HG03066 (cell line): ENCODE results near the gene ZNF91.
"Not testable (repeated sequence)": the region's sequence is repeated elsewhere in the genome, so short reads cannot be mapped to it uniquely, and the experiment has no call there.

Experiments used
- ATAC-seq: cut with Tn5 transposase; IDR thresholded peaks from one replicate; pipeline ENCODE4 v1.9.1; 2021; ENCODE audit warnings: low read depth; ENCODE audit not compliant: unreplicated experiment

The ZNF91 gene

GRCh38 chr19:23395041-23395721, at the start of gene ZNF91:
Gene ZNF91 (minus strand): TSS chr19:23395471. CDS start chr19:23395354, 117 bp downstream.
- ATAC-seq = peak; percentile 97

GRCh38 chr19:23440791-23441190, 45.5 kb upstream of the ZNF91 start:
- ATAC-seq = no peak

- ATAC-seq = no peak
Measured at GRCh38 chr19:23440207-23440606, 44.9 kb upstream of the ZNF91 start.

DNA sequence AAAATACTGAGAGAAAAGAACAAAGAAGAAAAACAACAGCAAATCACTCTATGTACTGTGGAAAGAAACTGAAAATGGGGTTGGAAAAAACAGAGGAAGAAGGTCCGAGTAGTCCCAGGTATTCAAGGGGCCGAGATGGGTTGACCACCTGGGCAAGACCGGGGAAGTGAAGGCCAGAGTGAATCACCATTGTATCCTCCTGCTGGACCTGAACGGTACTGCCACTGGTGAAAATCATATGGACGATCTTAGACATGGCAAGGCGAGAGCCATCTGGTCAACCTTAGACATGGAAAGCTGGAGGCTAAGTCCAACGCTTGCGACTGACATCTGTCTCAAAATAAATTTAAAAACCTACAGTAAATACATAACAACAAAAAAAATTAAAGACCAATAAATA, 44.4 kb upstream of the ZNF91 start:
- ATAC-seq = no peak

GRCh38 chr19:23437901-23438300, 42.6 kb upstream of the ZNF91 start:
- ATAC-seq = no peak

DNA sequence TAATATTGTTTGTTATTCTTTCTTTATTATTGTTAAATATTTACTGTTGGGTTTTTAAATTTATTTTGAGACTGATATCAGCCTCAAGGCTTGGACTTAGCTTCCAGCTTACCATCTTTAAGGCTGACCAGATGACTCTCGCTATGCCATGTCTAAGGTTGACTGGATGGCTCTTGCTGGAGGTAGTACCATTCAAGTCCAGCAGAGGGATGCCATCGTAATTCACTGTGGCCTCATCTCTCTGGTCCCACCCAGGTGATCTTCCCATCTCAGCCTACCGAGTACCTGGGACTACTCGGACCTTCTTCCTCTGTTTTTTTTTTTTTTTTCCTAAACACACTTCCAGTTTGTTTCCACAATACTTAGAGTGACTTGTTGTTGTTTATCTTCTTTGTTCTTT, 41.7 kb upstream of the ZNF91 start:
- ATAC-seq = no peak

GRCh38 chr19:23436318-23436717, 41.0 kb upstream of the ZNF91 start:
- no peak for ATAC-seq

GRCh38 chr19:23420824-23421223, 25.6 kb upstream of the ZNF91 start:
- ATAC-seq = no peak

DNA sequence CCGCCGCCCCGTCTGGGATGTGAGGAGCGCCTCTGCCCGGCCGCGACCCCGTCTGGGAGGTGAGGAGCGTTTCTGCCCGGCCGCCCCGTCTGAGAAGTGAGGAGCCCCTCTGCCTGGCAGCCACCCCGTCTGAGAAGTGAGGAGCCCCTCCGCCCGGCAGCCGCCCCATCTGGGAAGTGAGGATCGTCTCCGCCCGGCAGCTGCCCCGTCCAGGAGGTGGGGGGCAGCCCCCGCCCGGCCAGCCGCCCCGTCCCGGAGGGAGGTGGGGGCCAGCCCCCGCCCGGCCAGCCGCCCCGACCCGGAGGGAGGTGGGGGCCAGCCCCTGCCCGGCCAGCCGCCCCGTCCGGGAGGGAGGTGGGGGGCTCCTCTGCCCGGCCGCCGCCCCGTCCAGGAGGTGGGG, 24.0 kb upstream of the ZNF91 start:
- not testable (repeated sequence) for ATAC-seq

- ATAC-seq = no peak
Measured at GRCh38 chr19:23415561-23416191, 20.4 kb upstream of the ZNF91 start.

DNA sequence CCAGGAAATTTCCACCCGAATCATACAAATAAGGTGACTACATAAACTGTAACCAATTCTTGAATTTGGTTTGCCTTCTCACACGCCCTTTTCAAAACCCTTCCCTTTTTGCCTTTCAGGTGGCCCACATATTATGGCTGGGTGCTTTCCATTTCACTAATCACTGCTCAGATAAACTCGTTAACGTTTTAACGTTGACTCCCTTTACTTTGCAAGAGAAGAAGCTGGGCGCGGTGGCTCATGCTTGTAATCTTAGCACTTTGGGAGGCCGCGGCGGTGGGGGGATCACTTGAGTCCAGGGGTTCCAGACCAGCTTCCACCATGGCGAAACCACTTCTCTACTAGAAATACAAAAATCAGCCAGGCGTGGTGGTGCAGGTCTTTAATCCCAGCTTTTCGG, 19.8 kb upstream of the ZNF91 start:
- ATAC-seq = no peak

GRCh38 chr19:23410155-23410554, 14.9 kb upstream of the ZNF91 start:
- ATAC-seq = no peak

DNA sequence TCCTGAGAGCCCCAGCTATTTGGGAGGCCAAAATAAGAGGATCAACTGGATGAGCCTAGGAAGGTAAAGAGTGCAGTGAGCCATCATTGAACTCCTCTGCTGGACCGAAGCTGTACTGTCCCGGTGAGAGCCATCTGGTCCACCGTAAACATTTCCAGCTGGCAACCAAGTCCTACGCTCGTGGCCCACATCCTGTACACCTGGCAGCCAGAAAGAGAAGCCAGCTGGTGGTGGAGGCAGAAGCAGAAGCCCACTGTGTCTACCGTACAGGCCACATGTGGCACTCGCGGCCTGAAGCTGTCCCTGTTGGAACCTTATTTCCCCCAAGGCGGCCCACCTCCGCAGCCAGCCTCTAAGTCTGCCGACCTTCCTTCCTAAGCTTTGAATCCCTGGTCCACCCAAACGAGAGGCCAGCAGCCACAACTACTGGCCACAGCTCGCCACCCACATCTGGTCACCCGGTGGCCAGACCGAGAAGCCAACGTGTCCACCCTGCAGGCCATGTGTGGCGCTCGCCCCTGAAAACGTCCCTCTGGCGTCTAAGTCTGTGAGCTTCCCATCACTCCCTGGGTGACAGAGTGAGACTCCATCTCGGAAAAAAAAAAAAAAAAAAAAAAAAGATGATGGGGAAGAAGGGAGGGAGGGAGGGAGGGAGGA, 14.2 kb upstream of the ZNF91 start:
- ATAC-seq = no peak

GRCh38 chr19:23407616-23408133, 12.4 kb upstream of the ZNF91 start:
- no peak for ATAC-seq

DNA sequence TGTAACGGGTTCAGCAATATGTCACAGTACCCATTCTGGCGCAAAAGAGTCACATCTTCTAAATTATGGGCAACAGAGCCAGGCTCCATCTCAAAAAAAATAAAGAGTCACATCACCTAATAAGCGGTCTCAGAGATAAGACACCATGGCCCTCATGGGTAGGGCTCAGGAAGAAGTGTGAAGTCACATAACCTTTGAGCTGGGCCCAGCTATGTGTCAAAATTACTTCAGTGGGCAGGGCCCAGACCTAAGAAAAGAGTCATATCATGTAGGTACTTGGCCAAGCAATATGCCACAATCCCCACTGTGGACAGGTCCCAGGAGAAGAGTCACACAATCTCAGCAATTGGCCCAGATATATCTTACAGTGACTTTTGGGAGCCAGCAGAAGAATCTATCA, 11.4 kb upstream of the ZNF91 start:
- no peak for ATAC-seq

GRCh38 chr19:23406091-23406490, 10.8 kb upstream of the ZNF91 start:
- no peak for ATAC-seq

DNA sequence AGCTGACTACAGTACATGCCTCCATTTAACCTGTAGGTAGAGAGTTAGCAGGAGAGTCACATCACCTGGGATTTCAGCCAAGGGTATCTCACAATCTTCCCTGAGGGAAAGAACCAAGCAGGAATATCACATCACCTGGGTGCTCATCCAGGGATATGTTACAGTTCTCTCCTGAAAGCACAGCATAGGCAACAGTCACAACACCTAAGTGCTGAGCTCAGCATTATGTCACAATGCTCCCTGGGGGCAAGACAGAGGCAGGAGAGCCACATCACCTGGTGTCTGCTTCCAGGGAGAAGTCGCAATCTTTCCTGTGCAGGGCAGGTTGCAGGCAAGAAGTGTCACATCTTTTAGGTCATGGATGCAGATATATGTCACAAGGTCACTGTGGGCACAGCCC, 9.4 kb upstream of the ZNF91 start:
- ATAC-seq = no peak

- ATAC-seq = no peak
Measured at GRCh38 chr19:23403581-23404324, 8.5 kb upstream of the ZNF91 start.

- ATAC-seq = no peak
Measured at GRCh38 chr19:23403052-23403451, 7.8 kb upstream of the ZNF91 start.

- ATAC-seq = no peak
Measured at GRCh38 chr19:23402388-23402787, 7.1 kb upstream of the ZNF91 start.

DNA sequence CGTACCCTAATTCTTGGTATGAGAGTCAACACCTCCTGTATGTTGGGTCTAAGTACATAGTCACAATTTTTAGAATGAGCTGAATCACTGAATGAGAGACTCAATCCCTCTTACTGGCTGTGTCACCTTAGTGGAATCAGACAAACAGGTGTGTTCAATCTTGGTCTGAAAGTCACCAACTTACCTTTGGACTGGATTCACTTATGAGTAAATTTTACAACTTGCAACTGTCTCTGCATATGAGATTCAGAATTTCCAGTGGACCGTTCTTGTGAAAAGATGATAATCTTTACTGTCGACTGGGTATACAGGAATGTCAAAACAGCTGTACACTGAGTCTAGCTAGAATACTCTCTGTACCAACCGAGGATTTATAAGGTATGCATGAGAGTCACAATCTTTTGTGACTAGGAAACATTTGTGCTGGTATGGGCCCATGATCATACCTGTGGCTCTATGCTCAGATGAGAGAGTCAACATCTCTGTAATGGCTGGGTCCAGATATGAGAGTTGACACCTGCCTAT, 5.9 kb upstream of the ZNF91 start:
- ATAC-seq = no peak
